Globus pallidus (tissue), 1 donor: Measurements from ENCODE around the gene LMNA.
"Not testable (repeated sequence)": the region's sequence is repeated elsewhere in the genome, so short reads cannot be mapped to it uniquely, and the experiment has no call there.

ENCODE experiments used
- DNase-seq: peaks from one replicate; pipeline ENCODE4 v3.0.0-alpha.2; 2015; ENCODE audit warnings: low spot score

LMNA gene

GRCh38 chr1:156104861-156105832, 9.4 kb upstream of the LMNA start:
- no peak for DNase-seq

GRCh38 chr1:156106624-156107488, 7.7 kb upstream of the LMNA start:
- DNase-seq: no peak

- no peak for DNase-seq
These were observed 6.5 kb upstream of the LMNA start for GRCh38 chr1:156108057-156108456.

GRCh38 chr1:156108664-156109241, 5.8 kb upstream of the LMNA start:
- no peak for DNase-seq

GRCh38 chr1:156110252-156110651, 4.3 kb upstream of the LMNA start:
- no peak for DNase-seq

GRCh38 chr1:156111355-156111962, 3.1 kb upstream of the LMNA start:
- DNase-seq: no peak

GRCh38 chr1:156112276-156113137, 2.0 kb upstream of the LMNA start:
- no peak for DNase-seq

GRCh38 chr1:156113282-156113950, 1.1 kb upstream of the LMNA start:
- DNase-seq: no peak

GRCh38 chr1:156114919-156115513, 505 bp downstream of the LMNA start:
- DNase-seq: peak; percentile 67

- peak; percentile 73 for DNase-seq
These were observed 1.2 kb downstream of the LMNA start for GRCh38 chr1:156115514-156116374.

- DNase-seq: not testable (repeated sequence)
These were observed 2.2 kb downstream of the LMNA start for GRCh38 chr1:156116731-156117130.

GRCh38 chr1:156117414-156118176, 3.1 kb downstream of the LMNA start:
- no peak for DNase-seq

GRCh38 chr1:156118177-156118868, 3.8 kb downstream of the LMNA start:
- no peak for DNase-seq

- no peak for DNase-seq
These were observed 5.1 kb downstream of the LMNA start for GRCh38 chr1:156119503-156120209.

GRCh38 chr1:156120318-156120717, 5.8 kb downstream of the LMNA start:
- no peak for DNase-seq

- DNase-seq: not testable (repeated sequence)
These were observed 6.5 kb downstream of the LMNA start for GRCh38 chr1:156121005-156121404.

GRCh38 chr1:156121457-156121856, 6.9 kb downstream of the LMNA start:
- DNase-seq: no peak
